Suppressor macrophage treated with lipopolysaccharide for 1 hour (primary cell): ENCODE measurements around the gene HDAC3.

ENCODE experiments used
- DNase-seq, 3 donors: peaks; one replicate each; pipeline ENCODE4 v3.0.0-alpha.2; 2020 to 2022

Gene HDAC3

GRCh38 chr5:141636413-141637122 lies at the start of gene HDAC3, which contains the start of gene RELL2:
HDAC3 (minus strand) TSS chr5:141636849; CDS start chr5:141636790, 59 bp downstream.
RELL2 (plus strand) TSS chr5:141636997; CDS start chr5:141638226, 1,229 bp downstream.
- DNase-seq: peak; percentile 93 to 98 (median 96)

- DNase-seq: peak; percentile 26 to 47 (median 43)
These were observed 48.9 kb upstream of the HDAC3 start for GRCh38 chr5:141685591-141685990.

- no peak for DNase-seq
These were observed 47.0 kb upstream of the HDAC3 start for GRCh38 chr5:141683596-141684141.

DNA sequence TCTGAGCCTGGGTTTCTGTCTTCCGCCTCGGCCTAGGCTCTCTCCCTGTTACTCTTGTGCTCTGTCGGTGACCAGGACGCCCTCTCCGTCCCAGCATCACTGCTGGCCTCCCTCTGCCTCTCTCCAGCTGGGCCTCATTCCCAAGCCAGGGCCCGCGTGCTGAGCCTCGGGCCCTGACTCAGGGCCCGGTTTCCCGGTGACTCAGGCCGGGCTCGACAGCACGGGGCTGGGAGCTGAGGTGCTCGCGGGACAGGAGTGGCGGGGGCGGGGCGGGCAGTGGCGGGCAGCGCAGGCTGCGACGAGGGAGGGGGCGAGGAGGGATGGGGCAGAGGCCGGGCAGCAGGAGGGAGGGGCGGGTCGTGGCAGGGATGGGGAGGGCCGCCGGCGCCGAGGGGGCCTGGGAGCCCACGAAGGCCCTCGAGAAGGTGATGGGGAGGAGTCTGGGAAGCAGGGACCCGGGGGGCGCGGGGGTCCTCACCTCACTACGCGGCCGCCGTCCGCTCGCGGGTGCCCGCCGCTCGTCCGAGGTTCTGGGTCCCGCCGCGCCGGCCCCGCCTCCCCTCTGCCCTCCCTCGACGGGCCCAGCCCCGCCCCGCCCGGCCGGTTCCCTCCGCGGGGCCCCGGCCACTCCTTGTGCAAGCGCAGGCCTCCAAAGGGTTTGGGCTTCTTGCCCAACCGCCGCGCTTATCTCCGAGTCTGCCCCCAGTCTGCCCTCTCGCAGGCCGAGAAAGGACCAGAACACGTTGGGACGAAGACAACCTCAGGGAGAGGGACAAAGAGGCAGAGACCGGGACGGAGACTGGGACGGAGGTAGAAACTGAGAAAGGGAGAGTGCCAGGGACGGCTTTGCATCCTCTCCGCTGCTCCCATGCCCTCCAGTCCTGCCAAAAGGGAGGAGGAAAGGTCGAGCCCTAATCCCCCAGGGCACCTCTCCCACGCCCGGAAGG lies 45.3 kb upstream of the HDAC3 start, which contains the start of gene ARAP3:
TSS of gene ARAP3 (minus strand) at position 536 of the 947 bp plus-strand sequence. CDS start 1,744 bp downstream, outside the sequence.
- DNase-seq: peak; percentile 71 to 87 (median 79)

DNA sequence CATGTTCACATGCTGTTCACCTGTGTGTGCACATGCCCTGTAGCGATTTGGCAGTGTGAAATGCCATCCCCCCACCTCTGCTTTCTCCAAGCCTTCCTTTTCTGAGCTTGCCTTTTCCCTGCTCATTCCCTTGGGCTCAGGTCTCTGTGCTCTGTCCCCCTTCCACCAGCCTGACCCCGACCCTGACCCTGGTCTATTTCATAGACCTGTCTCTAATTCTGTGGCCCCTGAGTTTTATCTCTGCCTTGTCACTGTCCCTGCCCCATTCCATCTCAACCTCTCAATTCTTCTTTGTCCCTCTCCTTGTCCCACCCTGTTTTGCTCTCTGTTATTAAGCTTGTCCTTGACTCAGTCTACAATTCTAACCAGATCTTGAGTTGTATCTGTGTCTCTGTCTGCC lies 44.6 kb upstream of the HDAC3 start:
- no peak for DNase-seq

- DNase-seq: peak in 1 of 3 donors; percentile 32
These were observed 44.1 kb upstream of the HDAC3 start for GRCh38 chr5:141680751-141681201.

DNA sequence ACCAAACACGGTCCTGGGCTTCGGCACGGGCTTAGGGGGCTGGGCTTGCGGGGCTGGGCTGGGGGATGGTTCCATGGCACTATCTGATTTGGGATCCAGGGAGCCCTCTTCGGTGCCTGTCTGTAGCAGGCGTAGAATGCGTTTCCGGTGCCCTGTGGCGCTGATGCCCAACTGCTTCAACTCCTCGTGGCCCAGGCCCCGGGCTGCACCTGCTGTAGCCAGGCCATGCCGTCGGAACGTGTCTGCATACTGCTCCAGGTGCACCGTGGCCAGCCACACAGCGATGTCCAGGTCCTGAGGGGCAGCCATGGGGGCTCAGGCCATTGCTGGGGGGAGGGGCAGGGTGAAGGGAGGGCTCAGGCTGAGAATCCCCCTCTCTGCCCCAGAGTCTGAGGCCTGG lies 43.5 kb upstream of the HDAC3 start:
- no peak for DNase-seq

DNA sequence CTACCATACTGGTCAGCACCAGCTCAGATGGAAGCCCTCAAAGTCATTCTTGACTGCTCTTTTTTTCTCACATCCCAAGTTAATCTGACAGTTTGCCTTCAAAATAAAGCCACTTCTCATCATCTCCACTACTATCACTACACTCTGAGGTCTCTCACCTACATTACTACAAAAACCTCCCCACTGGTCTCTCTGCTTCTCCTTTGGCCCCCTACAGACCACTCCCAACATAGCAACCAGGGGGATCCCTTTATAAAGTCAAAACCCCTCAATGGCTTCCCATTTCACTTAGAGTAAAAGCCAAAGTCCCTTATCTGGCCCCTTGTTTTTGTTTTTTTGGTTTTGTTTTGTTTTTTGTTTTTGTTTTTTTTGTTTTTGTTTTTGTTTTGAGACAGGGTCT lies 40.8 kb upstream of the HDAC3 start:
- DNase-seq: no peak

DNA sequence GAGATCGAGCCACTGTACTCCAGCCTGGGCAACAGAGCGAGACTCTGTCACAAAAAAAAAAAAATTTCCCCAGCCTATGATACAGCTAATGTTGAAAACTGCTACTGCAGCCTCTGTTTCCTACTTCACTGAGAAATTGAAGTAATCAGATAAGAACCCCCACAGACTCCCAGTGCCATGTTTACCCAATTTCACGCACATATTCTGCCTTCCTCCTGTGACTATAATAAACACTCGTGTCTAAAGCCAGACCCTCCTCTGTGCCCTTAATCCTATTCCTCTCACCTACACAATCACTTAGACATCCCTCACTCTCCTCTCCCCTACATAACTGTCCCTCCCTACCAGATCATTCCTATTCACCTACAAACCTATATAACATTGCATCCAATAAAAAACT lies 39.0 kb upstream of the HDAC3 start:
- DNase-seq: no peak

DNA sequence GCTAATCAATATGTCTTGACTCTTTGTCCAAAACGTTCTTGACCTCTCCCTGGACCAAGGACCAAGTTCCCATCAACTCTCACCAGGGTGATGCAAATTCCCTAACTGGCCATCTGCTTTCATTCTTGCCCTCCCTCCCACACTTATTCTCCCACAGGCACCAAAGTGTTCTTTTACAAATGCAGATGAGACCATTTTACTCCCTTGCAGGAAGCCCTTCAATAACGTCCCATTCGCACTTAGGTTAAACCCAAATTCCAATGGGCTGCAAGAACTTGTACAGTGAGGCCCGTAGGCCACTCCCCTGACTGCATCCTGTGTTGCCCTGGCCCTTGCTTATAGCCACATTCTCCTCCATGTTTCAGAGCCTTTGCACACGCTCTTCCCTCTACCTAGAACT lies 38.1 kb upstream of the HDAC3 start:
- no peak for DNase-seq

- peak in 2 of 3 donors; percentile 55 to 68 for DNase-seq
These were observed 36.5 kb upstream of the HDAC3 start for GRCh38 chr5:141672841-141673813.

DNA sequence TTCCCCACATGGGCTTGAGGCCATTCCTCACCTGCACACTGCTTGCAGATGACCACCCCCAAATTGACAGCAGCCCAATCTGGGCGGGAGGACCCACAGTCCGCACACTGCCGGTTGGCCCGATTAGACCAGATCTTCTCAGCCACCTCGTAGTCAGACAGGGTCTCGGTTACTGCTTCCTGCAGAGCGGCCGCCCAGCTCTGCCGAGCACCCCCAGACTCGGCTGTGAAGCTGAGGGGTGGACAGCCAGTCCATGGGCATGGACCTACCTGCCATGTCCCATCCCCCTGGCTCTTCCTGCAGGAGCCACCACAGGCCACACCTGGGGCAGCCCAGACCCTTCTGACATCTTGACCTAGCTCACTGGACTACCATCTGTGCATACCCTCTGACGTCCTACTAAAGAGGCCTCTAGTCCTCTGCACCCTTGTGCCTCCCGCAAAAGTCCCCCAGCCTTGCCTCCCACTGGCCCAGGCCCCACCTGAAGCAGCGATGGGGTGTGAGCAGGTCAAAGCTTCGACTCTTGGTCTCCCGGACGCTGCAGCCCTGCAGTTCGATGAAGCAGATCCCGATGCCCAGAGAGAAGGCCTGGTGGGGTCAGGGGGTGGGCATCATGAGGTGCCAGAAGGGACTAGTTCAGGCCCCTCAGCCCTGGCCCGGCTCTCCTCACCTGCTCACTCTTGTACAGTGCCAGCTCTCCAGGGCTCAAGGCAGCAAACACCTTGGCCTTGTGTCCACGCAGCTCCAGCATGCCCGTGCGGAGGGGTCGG lies 35.6 kb upstream of the HDAC3 start:
- no peak for DNase-seq

DNA sequence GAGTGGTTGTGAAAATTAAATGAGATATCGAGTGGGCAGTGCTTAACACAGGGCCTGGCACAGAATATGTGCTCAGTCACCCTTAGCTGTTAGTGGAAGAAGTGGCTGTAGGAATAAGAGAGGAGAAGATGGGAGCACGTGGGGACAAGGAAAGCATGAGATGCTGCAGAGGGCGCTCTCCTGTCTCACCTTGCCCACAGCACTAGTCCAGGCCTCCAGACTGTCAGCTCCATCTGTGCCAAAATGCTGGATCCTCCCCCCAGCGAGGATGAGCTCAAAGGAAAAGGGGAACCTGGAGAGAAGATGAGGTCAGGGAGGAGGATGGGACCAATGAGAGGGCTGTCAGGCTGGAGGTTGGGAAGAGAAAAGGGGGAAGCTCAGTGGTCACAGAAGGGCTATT lies 32.9 kb upstream of the HDAC3 start:
- DNase-seq: peak in 2 of 3 donors; percentile 27 to 43

GRCh38 chr5:141668601-141669265 lies 32.1 kb upstream of the HDAC3 start:
- DNase-seq: peak; percentile 31 to 46 (median 32)

GRCh38 chr5:141665995-141666940 lies 29.6 kb upstream of the HDAC3 start:
- DNase-seq: no peak

DNA sequence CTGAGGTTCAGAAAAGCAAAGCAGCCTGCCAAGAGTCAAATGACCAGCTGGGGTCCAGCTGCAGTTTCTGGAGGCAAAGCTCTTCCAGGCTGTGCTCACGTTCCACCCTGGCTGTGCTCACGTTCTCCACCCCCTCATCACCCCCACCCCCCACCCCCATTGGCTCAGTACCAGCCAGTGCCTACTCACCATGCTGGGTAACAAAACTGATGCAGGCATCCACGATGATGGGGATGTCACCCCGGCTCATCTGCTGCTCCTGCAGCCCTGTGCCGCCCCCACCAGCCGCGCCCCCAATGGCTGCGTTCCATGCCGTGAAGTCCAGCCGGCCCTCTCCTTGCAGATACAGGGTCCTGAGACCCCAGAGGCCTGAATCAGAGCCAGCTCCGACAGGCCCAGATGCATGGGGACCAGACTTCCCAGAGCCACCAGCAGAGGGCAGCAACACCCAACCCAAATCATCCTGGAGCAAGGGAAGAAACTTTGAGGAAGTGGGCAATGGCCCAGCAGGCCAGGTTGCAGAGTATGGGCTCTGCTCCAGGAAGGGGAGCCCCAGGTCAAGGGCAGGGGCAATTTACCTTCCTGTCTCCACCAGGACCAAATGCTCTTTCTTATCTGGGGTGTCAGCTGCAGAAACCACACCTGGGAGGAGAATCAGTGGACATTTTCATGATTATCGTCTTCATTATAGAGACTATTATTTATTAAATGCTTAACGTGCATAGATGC lies 28.2 kb upstream of the HDAC3 start:
- DNase-seq: peak; percentile 80 to 85 (median 85)

GRCh38 chr5:141663506-141663905 lies 26.9 kb upstream of the HDAC3 start:
- no peak for DNase-seq

DNA sequence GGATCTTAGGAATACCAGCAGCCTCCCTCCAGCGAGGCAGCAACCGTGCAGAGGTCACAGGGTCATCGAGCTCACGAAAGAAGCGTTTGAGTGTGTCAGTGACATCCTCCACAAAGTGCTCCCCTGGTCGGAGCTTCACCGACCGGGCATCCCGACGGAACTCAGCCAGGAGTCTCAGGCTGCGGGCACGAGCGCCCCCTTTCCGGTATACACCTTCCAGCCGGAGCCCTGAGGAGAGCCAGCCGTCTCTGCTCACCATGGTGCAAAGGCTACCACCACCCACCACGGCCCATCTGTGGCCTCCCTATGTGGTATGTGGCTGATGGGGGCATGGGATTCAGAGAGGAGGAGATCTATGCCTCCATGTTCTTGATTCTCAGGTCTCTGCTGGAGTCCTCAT lies 25.4 kb upstream of the HDAC3 start:
- DNase-seq: no peak
